ENCODE measurements around the gene PTH1R. TPM values are rescaled to one million over a fixed set of nuclear protein-coding genes. Genes with fewer than 3 reads are reported as not detected.
A peak's percentile ranks its signal among the peaks of the same experiment; 100 is the strongest.

PTH1R gene
- polyA plus RNA-seq, 4 donors = 0.67 to 45.8 (median 3.5) TPM

DNA sequence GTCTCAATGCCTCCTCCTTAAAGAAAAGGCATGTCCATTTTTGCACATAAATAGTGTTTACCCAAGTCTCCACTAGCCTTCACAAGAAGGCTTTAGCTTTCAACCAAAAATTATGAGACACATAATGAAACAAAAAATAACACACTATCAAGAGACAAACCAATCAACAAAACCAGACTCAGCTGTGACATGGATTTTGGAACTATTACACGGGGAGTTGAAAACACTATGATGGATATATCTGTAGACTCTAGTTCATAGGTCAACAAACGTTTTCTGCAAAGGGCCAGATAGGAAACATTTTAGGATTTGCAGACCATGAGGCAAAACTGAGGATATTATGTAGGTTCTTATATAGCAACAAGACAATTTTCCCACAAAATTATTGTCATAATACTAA lies 39.2 kb upstream of the PTH1R start:
- Histone ChIP-seq H3K27ac (ENCODE audit: low read depth in 1 of 3, low read length in 2 of 3) (no peak overlapping the region), H3K4me3 (ENCODE audit: low read depth in 1 of 3, low read length in 3 of 3) (no peak overlapping the region), H3K27me3 (ENCODE audit: control insufficient read depth in 3 of 3, insufficient read depth in 3 of 3, low read length in 3 of 3) (no peaks in the 10 kb centered on the region), H3K4me1 (ENCODE audit: control insufficient read depth in 3 of 3, insufficient read depth in 2 of 3, low read depth in 1 of 3, low read length in 2 of 3) (no peaks in the 10 kb centered on the region), H3K9me3 (ENCODE audit: control insufficient read depth in 2 of 2, insufficient read depth in 1 of 2, low read depth in 1 of 2, low read length in 1 of 2) (peaks cover 0 to 14% of the 10 kb centered on the region in 2 donors), H3K36me3 (ENCODE audit: control insufficient read depth in 3 of 3, insufficient read depth in 2 of 3, low read depth in 1 of 3, low read length in 3 of 3) (no peaks in the 10 kb centered on the region)
- DNase-seq (no peak), FAIRE-seq (no peak)
- 44 to 69% (median 54%) methylated on average over 2 of the region's 2 CpGs for WGBS, 3 donors

DNA sequence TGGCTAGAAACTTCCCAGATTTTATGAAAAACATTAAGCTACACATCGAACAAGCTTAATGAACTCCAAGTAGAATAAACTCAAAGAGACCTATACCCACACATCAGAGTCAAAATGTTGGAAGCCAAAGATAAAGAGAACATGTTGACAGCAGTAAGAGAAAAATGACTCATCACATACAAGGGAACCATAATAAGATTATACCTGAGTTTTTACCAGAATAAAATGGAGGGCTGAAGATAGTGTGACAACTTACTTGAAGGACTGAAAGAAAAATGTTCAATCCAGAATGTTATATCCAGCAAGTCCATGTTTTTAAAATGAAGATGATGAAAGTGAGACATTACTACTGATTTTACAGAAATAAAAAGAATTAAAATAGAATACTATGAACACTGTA lies 37.0 kb upstream of the PTH1R start:
- FAIRE-seq = no peak
- DNase-seq = no peak
- H3K27ac ChIP-seq (ENCODE audit: low read depth in 1 of 3, low read length in 2 of 3) = no peak overlapping the region
- H3K9me3 ChIP-seq (ENCODE audit: control insufficient read depth in 2 of 2, insufficient read depth in 1 of 2, low read depth in 1 of 2, low read length in 1 of 2) = peaks cover 0 to 14% of the 10 kb centered on the region in 2 donors
- H3K27me3 ChIP-seq (ENCODE audit: control insufficient read depth in 3 of 3, insufficient read depth in 3 of 3, low read length in 3 of 3) = no peaks in the 10 kb centered on the region
- no peaks in the 10 kb centered on the region for H3K36me3 ChIP-seq (ENCODE audit: control insufficient read depth in 3 of 3, insufficient read depth in 2 of 3, low read depth in 1 of 3, low read length in 3 of 3)
- no peak overlapping the region for H3K4me3 ChIP-seq (ENCODE audit: low read depth in 1 of 3, low read length in 3 of 3)
- H3K4me1 ChIP-seq (ENCODE audit: control insufficient read depth in 3 of 3, insufficient read depth in 2 of 3, low read depth in 1 of 3, low read length in 2 of 3) = peaks cover 0 to 5% (median 4%) of the 10 kb centered on the region in 3 donors
- WGBS, 3 donors = 92 to 94% (median 94%) methylated on average over 1 of the region's 1 CpG

DNA sequence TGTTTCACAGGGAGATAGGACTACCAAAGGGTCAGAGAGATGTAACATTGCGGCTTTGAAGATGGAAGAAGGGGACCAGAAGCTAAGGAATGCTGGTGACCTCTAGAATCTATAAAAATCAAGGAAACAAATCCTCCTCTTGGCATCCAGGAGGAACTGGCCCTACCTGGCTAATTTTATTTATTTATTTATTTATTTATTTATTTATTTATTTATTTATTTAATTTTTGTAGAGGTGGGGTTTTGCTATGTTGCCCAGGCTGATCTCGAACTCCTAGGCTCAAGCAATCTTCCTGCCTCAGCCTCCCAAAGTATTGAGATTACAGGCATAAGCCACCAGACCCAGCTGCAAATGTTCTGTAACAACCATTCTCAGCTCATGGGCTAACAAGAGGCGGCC lies 34.0 kb upstream of the PTH1R start:
- DNase-seq = no peak
- WGBS, 3 donors = 88 to 97% (median 96%) methylated on average over 3 of the region's 3 CpGs
- H3K4me1 ChIP-seq (ENCODE audit: control insufficient read depth in 3 of 3, insufficient read depth in 2 of 3, low read depth in 1 of 3, low read length in 2 of 3) = peaks cover 4 to 29% (median 4%) of the 10 kb centered on the region in 3 donors
- H3K36me3 ChIP-seq (ENCODE audit: control insufficient read depth in 3 of 3, insufficient read depth in 2 of 3, low read depth in 1 of 3, low read length in 3 of 3) = no peaks in the 10 kb centered on the region
- no peak overlapping the region for H3K4me3 ChIP-seq (ENCODE audit: low read depth in 1 of 3, low read length in 3 of 3)
- FAIRE-seq = no peak
- H3K27me3 ChIP-seq (ENCODE audit: control insufficient read depth in 3 of 3, insufficient read depth in 3 of 3, low read length in 3 of 3) = no peaks in the 10 kb centered on the region
- no peak overlapping the region for H3K27ac ChIP-seq (ENCODE audit: low read depth in 1 of 3, low read length in 2 of 3)
- H3K9me3 ChIP-seq (ENCODE audit: control insufficient read depth in 2 of 2, insufficient read depth in 1 of 2, low read depth in 1 of 2, low read length in 1 of 2) = peaks cover 0 to 7% of the 10 kb centered on the region in 2 donors

DNA sequence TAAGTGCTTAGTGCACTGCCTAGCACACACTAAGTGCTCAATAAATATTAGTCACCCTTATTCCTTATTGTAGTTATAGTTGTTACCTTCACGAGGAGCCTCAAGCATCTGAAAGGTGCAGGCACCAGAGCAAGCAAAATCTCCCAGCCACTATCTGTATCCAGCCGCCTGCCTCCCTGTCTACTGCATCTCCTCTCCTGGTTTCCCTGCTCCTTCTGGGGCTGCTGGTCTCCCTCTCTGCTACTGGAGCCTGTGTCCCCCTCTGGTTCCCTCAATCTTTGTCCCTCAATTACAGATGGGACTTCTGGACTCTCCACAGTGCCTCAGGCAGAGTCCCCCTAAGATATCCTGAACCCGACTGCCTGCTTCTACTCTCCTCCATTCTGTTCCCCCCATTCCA lies 33.1 kb upstream of the PTH1R start:
- 71 to 75% (median 72%) methylated on average over 3 of the region's 3 CpGs for WGBS, 3 donors
- peaks cover 4 to 38% (median 4%) of the 10 kb centered on the region in 3 donors for H3K4me1 ChIP-seq (ENCODE audit: control insufficient read depth in 3 of 3, insufficient read depth in 2 of 3, low read depth in 1 of 3, low read length in 2 of 3)
- H3K27me3 ChIP-seq (ENCODE audit: control insufficient read depth in 3 of 3, insufficient read depth in 3 of 3, low read length in 3 of 3) = no peaks in the 10 kb centered on the region
- peaks cover 0 to 2% of the 10 kb centered on the region in 2 donors for H3K9me3 ChIP-seq (ENCODE audit: control insufficient read depth in 2 of 2, insufficient read depth in 1 of 2, low read depth in 1 of 2, low read length in 1 of 2)
- DNase-seq (no peak), FAIRE-seq (no peak)
- H3K4me3 ChIP-seq (ENCODE audit: low read depth in 1 of 3, low read length in 3 of 3) = no peak overlapping the region
- H3K27ac ChIP-seq (ENCODE audit: low read depth in 1 of 3, low read length in 2 of 3) = no peak overlapping the region
- no peaks in the 10 kb centered on the region for H3K36me3 ChIP-seq (ENCODE audit: control insufficient read depth in 3 of 3, insufficient read depth in 2 of 3, low read depth in 1 of 3, low read length in 3 of 3)

DNA sequence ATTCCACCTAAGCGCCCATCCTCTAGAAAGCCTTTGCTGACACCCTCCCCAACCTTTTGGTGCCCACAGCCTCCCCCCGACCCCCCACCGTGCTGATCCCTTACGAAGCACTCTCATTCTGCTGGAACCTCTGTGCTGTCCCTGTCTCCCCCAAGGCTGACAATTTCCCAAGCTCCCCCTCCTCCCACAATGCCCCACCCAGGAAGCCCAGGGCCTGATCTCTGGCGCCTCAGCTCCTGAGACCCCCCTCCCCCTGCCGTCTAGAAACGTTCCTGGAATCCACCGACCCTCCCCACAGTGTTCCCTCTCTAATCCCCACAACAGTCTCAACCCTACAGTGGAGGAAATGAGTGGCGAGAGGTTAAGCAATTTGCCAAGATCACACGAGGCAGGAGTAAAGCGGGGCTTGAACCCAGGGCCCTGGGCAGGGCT lies 32.6 kb upstream of the PTH1R start:
- DNase-seq (no peak), FAIRE-seq (no peak)
- WGBS, 3 donors = 36 to 51% (median 49%) methylated on average over 11 of the region's 11 CpGs
- Histone ChIP-seq H3K27me3 (ENCODE audit: control insufficient read depth in 3 of 3, insufficient read depth in 3 of 3, low read length in 3 of 3) (no peaks in the 10 kb centered on the region), H3K27ac (ENCODE audit: low read depth in 1 of 3, low read length in 2 of 3) (peak overlapping the region in 1 of 3 donors; percentile 80), H3K4me3 (ENCODE audit: low read depth in 1 of 3, low read length in 3 of 3) (peak overlapping the region in 1 of 3 donors; percentile 56), H3K9me3 (ENCODE audit: control insufficient read depth in 2 of 2, insufficient read depth in 1 of 2, low read depth in 1 of 2, low read length in 1 of 2) (no peaks in the 10 kb centered on the region), H3K36me3 (ENCODE audit: control insufficient read depth in 3 of 3, insufficient read depth in 2 of 3, low read depth in 1 of 3, low read length in 3 of 3) (no peaks in the 10 kb centered on the region), H3K4me1 (ENCODE audit: control insufficient read depth in 3 of 3, insufficient read depth in 2 of 3, low read depth in 1 of 3, low read length in 2 of 3) (peaks cover 4 to 43% (median 4%) of the 10 kb centered on the region in 3 donors)

DNA sequence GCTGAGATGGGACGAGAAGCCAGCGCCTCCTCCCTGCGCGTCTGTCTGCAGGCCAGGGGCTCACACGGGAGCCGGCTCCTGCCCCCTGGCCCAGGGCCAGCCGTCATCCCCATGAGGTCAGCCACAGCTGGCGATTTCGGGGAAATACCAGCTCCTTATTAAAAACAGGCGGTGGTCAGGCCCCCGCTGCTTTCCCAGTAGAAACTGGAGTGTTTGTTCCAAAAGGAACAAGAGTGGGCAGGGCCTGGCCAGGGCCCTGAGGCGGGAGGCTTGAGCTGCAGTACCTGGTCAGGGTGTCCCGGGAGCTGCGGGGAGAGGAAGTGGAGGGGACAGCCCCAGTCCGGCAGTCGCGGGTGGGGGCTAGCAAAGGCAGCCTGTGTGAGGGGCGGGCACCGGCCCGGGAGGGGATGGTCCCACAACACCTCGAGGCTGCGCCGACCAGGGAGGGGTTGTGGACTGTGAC lies 32.1 kb upstream of the PTH1R start:
- DNase-seq = no peak
- peak overlapping the region; percentile 31 to 61 (median 56) for H3K4me3 ChIP-seq (ENCODE audit: low read depth in 1 of 3, low read length in 3 of 3)

DNA sequence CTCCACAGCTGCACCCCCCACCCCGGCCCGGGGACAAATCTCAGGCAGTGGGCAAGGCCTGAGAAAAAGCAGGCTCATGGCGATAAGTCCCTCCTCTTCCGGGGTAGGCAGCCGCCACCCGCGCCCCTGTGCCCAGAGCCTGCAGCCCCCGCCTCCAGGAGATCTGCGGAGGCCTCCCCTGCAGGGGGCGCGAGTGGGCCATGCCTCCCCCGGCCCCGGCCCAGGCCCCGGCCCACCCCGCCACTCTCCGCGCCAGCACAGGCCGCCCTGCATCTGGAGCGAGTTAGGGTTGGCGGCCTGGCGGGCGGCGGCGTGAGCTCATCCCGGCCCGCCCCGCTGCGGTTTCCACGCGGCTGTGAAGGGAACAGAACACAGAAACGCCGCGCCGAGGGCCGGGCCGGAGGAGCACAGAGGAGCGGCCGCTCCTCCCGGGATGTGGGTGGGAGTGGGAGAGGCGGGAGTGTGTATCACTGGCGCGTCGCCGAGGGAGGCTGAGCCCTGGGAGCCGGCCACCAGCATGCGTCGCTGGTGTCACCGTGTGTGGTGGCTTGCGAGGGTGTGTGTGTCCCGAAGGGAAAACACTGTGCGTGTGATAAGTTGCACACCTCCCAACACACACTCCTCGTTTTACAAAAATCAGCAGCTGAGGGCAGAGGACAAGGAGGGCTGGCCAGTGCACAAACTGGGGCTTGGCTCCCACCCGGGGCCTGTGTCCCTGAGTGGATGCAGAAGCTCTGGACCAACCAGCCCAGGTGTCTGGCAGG lies 31.5 kb upstream of the PTH1R start:
- Histone ChIP-seq H3K36me3 (ENCODE audit: control insufficient read depth in 3 of 3, insufficient read depth in 2 of 3, low read depth in 1 of 3, low read length in 3 of 3) (no peaks in the 10 kb centered on the region), H3K27me3 (ENCODE audit: control insufficient read depth in 3 of 3, insufficient read depth in 3 of 3, low read length in 3 of 3) (no peaks in the 10 kb centered on the region), H3K4me3 (ENCODE audit: low read depth in 1 of 3, low read length in 3 of 3) (peak overlapping the region; percentile 31 to 61 (median 56)), H3K4me1 (ENCODE audit: control insufficient read depth in 3 of 3, insufficient read depth in 2 of 3, low read depth in 1 of 3, low read length in 2 of 3) (peaks cover 4 to 45% (median 4%) of the 10 kb centered on the region in 3 donors), H3K9me3 (ENCODE audit: control insufficient read depth in 2 of 2, insufficient read depth in 1 of 2, low read depth in 1 of 2, low read length in 1 of 2) (no peaks in the 10 kb centered on the region), H3K27ac (ENCODE audit: low read depth in 1 of 3, low read length in 2 of 3) (peak overlapping the region in 2 of 3 donors; percentile 72 to 80)
- 1 to 3% (median 1%) methylated on average over 49 to 53 of the region's 53 CpGs for WGBS, 3 donors
- DNase-seq = peak; percentile 36 to 89
- FAIRE-seq = no peak

More for the DNA sequence above, 32.1 kb upstream of the PTH1R start:
- H3K27ac ChIP-seq (ENCODE audit: low read depth in 1 of 3, low read length in 2 of 3) = peak overlapping the region in 2 of 3 donors; percentile 72 to 80
- WGBS, 3 donors = 9 to 15% (median 11%) methylated on average over 17 to 23 of the region's 23 CpGs
- no peaks in the 10 kb centered on the region for H3K9me3 ChIP-seq (ENCODE audit: control insufficient read depth in 2 of 2, insufficient read depth in 1 of 2, low read depth in 1 of 2, low read length in 1 of 2)
- H3K36me3 ChIP-seq (ENCODE audit: control insufficient read depth in 3 of 3, insufficient read depth in 2 of 3, low read depth in 1 of 3, low read length in 3 of 3) = no peaks in the 10 kb centered on the region
- H3K27me3 ChIP-seq (ENCODE audit: control insufficient read depth in 3 of 3, insufficient read depth in 3 of 3, low read length in 3 of 3) = no peaks in the 10 kb centered on the region
- peaks cover 4 to 45% (median 4%) of the 10 kb centered on the region in 3 donors for H3K4me1 ChIP-seq (ENCODE audit: control insufficient read depth in 3 of 3, insufficient read depth in 2 of 3, low read depth in 1 of 3, low read length in 2 of 3)
- no peak for FAIRE-seq

DNA sequence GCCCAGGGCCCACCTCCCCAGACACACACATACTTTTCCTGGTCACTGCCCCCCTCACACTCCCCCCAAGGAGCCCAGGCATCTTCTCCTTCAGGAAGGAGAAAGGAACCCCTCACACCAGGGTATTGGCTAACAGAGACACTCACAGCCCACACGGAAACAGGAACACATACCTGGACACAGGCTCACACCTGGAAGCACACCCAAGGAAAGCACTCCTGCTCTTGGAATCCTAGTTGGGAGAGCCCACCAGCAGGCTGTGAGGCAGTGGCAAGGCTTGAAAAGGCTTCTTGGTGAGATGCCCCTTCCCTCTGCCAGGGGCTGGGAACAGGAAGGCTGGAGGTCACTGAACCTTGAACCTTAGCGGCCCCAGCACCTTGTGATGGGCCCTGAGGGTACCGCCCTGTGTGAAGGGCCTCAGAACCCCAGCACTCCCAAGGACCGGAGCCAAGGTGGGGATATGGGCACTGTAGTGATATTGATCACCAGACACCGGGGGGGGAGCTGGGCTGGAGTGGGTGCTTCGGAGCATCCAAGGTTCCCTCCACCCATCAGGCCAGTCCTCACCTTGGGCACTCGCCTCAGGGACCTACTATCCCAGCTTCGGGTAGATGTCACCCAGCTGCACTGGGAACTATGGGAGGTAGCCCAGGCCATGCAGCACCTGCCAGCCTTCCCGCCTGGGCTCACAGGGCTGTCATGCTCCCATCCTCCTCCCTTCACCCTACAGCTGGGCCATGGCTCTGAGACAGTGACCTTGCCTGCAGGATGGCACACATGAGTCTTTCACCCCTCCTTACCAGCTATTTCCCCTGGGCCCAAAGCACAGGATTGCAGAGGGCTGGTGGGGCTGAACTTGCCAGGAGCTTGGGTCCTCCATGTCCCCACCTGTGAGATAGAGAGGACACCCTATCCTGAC lies 30.6 kb upstream of the PTH1R start:
- DNase-seq = peak in 1 of 2 donors; percentile 41
- H3K9me3 ChIP-seq (ENCODE audit: control insufficient read depth in 2 of 2, insufficient read depth in 1 of 2, low read depth in 1 of 2, low read length in 1 of 2) = no peaks in the 10 kb centered on the region
- H3K4me3 ChIP-seq (ENCODE audit: low read depth in 1 of 3, low read length in 3 of 3) = peak overlapping the region in 2 of 3 donors; percentile 56 to 61
- no peaks in the 10 kb centered on the region for H3K27me3 ChIP-seq (ENCODE audit: control insufficient read depth in 3 of 3, insufficient read depth in 3 of 3, low read length in 3 of 3)
- no peaks in the 10 kb centered on the region for H3K36me3 ChIP-seq (ENCODE audit: control insufficient read depth in 3 of 3, insufficient read depth in 2 of 3, low read depth in 1 of 3, low read length in 3 of 3)
- WGBS, 3 donors = 74 to 88% (median 76%) methylated on average over 7 to 9 of the region's 9 CpGs
- no peak for FAIRE-seq
- H3K4me1 ChIP-seq (ENCODE audit: control insufficient read depth in 3 of 3, insufficient read depth in 2 of 3, low read depth in 1 of 3, low read length in 2 of 3) = peaks cover 4 to 45% (median 4%) of the 10 kb centered on the region in 3 donors
- peak overlapping the region in 1 of 3 donors; percentile 36 for H3K27ac ChIP-seq (ENCODE audit: low read depth in 1 of 3, low read length in 2 of 3)

Measured in small intestine (tissue), 7 donors.